Stimulated activated CD4-positive, alpha-beta T cell treated with anti-CD3 and anti-CD28 coated beads, Interleukin-2, amount 100 ng/mL, for 4 hours (primary cell): ENCODE results near the gene CEP41.
"Not testable (repeated sequence)": the region's sequence is repeated elsewhere in the genome, so short reads cannot be mapped to it uniquely, and the experiment has no call there.

ENCODE experiments used
- DNase-seq: peaks from one replicate; pipeline ENCODE4 v3.0.0-alpha.2; 2020; ENCODE audit warnings: low read depth

The CEP41 gene

GRCh38 chr7:130461272-130461671 lies 20.5 kb upstream of the CEP41 start:
- DNase-seq = no peak

DNA sequence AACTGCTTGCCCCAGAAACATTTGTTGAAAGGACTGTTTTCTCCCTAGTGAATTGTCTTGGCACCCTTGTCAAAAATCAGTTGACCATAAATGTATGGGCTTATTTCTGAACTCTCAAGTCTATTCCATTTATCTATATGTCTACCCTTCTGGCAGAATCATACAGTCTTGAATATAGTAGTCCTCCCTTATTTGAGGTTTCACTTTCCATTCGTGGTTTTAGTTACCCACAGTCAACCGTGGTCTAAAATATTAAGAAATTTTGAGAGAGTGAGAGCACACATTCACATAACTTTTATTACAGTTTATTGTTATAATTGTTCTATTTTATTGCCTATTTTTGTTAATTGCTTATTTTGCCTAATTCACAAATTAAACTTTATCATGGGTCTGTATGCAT lies 17.4 kb upstream of the CEP41 start:
- no peak for DNase-seq

GRCh38 chr7:130454959-130455358 lies 14.1 kb upstream of the CEP41 start:
- DNase-seq = no peak

- DNase-seq = no peak
Observed at GRCh38 chr7:130452951-130453350, 12.1 kb upstream of the CEP41 start.

GRCh38 chr7:130451344-130451743 lies 10.5 kb upstream of the CEP41 start:
- DNase-seq = not testable (repeated sequence)

DNA sequence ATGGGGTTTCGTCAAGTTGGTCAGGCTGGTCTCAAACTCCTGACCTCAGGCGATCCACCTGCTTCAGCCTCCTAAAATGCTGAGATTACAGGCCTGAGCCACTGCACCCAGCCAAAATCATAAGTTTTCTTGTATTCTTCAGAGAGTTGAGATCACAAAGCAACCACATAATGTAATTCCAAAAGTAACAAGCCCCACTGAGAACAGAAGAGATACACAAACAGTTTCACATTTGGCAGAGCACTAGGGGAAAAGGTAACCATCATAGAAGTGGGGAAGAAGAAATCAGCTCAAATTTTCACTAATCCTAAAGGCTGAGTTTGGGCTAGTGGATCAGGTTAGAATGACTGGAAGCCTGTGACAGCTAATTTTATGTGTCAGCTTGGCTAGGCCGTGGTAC lies 5.4 kb upstream of the CEP41 start:
- no peak for DNase-seq

GRCh38 chr7:130444751-130445407 lies 4.1 kb upstream of the CEP41 start:
- no peak for DNase-seq

GRCh38 chr7:130444234-130444633 lies 3.4 kb upstream of the CEP41 start:
- DNase-seq = no peak

GRCh38 chr7:130442601-130443000 lies 1.8 kb upstream of the CEP41 start:
- DNase-seq = no peak

DNA sequence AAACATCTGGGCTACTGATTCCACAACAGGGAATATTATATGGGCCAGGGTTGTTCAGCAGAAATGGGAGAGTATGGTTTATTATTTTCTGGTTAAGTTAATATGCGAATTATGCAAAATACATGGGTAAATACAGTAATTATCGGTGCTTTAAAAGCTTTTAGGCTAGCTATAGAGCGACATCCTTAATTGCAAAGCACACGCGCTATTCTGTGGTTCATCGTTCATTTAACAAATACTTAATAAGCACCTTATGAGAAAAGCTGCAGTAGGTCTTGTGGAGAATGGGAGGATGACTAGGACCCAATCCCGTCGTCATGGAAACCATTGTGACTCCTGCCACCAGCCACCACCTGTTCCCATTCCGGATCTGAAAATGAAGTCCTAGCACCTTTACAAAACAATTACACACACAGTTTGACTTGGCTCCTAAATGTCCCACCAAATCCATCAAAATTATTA lies 623 bp upstream of the CEP41 start:
- DNase-seq = no peak

- DNase-seq = no peak
Observed at GRCh38 chr7:130436253-130436652, 4.6 kb downstream of the CEP41 start.

DNA sequence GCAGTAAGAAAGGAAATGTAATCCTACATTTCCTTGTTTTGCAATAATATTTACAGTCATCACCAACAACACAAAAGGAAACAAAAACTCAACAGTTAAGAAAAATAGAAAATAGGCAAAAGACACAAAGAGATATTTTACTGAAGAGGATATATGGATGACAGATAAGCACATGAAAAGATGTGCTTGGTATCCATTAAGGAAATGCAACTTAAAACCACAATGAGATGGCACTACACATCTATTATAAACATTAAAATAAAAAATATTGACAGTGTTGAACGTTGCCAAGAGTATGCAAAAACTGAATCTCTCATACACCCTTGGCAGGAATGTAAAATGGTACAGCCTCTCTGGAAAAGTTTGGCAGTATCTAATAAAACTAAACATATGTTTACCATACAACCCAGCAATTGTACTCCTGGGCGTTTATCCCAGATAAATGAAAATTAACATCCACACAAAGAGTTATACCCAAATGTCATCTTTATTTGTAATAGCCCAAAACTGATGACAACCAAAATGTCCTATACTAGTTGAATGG lies 5.4 kb downstream of the CEP41 start:
- DNase-seq = no peak

- DNase-seq = no peak
Observed at GRCh38 chr7:130433301-130433700, 7.5 kb downstream of the CEP41 start.

DNA sequence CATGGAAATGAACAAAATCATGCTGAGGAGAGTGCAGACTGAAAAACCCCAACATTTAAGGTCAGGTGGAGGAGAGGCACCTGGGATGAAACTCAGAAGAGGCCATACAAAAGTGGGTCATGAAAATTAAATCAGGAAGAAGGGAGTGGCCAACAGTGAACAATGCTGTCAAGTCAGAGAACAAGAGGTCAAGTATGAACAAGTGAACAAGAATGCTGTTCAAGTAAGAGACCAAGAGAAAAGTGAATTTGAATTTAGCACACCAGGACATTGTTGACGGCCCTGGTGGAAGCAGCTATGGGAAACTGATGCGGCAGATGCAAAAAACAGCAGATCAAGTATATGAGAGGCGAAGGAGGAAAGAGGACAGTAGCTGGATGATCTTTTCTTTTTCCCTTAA lies 7.9 kb downstream of the CEP41 start:
- no peak for DNase-seq

- DNase-seq = no peak
Observed at GRCh38 chr7:130430841-130431666, 9.8 kb downstream of the CEP41 start.

DNA sequence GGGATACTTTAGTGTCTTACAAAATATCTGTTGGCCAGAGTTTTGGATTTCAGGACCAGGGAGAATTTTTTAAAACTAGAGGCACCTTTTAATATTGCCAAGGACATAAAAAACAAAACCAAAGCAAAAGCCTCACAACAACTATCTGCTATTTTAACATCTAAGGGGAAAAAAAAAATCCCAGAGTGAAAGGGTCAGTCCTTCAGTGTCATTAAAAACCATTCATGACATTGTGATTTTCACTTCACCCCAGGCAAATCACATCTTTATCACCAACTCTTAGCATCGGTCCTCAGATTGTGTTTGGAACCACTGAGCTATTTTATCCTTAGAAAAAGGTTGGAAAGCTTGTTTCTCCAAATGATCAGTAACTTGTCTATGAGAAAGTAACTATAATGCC lies 10.7 kb downstream of the CEP41 start:
- no peak for DNase-seq

DNA sequence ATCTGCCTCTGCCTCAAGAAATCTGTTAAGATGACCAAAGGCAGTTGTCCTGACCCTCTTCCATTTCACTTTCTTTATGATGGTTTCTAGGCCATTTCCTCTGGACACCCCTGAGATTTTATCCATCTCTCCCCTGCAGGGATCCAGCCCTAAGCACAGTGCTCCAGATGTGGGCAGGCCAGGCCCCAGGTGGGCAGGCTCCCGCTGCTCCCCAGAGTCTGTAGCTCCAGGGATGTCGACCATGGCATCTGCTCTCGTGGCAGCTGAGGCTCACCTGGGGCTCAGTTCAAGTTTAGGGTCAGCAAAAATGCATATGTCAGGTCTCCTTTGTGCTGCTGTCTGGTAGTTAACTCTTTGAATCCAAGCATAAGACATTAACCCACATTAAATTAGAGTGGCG lies 11.8 kb downstream of the CEP41 start:
- no peak for DNase-seq

DNA sequence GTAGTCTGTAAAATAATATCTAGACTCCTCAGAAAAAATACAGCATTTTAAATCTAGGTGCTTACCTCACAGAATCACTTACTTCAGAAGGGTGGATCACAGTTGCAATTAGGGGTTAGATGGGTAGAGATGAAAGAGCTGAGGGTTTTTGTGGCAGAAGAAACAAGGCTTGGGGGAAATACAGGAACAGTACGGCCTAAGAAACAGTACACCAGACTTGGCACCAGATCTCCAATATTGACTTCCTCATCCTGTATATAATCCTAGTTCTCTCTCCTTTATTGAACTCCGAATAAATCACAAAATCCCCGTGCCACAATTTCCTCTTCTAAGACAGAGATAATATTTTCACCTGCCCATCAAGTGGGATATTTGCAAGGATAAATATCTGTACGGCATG lies 14.3 kb downstream of the CEP41 start:
- no peak for DNase-seq

- DNase-seq = no peak
Observed at GRCh38 chr7:130425796-130426195, 15.0 kb downstream of the CEP41 start.

DNA sequence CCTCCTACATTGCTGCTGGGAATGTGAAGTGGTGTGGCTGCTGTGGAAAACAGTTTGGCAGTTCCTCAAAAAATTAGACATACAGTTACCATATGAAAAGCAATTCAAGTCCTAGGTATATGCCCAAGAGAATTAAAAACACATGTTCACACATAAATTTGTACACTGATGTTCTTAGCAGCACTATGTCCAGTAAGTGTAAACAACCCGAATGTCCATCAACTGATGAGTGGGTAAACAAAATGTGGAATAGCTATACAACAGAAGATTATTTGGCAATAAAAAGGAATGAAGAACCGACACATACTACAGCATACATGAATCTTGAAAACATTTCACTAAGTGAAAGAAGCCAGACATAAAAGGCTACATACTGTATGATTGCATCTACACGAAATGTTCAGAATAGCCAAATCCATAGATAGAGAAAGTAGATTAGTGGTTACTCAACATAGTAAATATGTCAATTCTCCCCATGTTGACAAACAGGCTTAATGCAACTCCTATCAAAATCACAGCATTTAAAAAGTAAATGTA lies 17.2 kb downstream of the CEP41 start:
- DNase-seq = no peak

DNA sequence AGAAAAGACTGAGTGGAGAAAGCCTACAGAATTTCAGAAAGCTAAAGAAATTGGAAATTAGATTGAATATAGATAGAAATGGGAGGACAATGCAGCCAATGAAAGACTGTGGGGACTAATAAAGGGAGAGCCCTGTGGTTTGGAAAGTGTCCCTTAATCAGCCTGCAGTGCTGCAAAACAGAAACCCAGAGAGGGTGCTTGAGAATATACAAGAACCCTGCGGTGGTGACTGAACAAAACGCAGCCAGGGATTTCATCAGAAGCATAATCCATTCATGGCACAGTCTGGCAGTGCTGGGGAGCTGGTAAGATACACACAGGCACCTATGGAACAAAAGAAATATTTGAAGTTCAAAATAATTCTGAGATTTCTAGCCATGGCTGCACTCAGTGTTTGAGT lies 19.1 kb downstream of the CEP41 start:
- no peak for DNase-seq

- no peak for DNase-seq
Observed at GRCh38 chr7:130420943-130421578, 19.8 kb downstream of the CEP41 start.

- DNase-seq = no peak
Observed at GRCh38 chr7:130419658-130420057, 21.2 kb downstream of the CEP41 start.
